H1 (cell line): ENCODE data around the gene FN3KRP.

Experiments used
- FOSL1 ChIP-seq: IDR thresholded peaks from 2 replicates; pipeline ENCODE4 v1.6.1; 2011; ENCODE audit warnings: mild to moderate bottlenecking, low read depth, low read length, moderate library complexity; ENCODE audit not compliant: insufficient read depth
- POLR2AphosphoS5 ChIP-seq: IDR thresholded peaks from 2 replicates; pipeline ENCODE4 v1.6.1; 2011; ENCODE audit warnings: low read depth, low read length
- TF ChIP-seq, protein P1 (sequence below), 3 experiments: IDR thresholded peaks; 1 replicate in 2 of 3; 2 replicates in 1 of 3; pipeline versions ENCODE4 v1.5.1 to v1.6.1; 2011; ENCODE audit warnings: low read length in 3 of 3, mild to moderate bottlenecking in 3 of 3, inconsistent platforms in 2 of 3, low read depth in 1 of 3, moderate library complexity in 1 of 3; ENCODE audit not compliant: insufficient read depth in 1 of 3; ENCODE audit errors: control extremely low read depth in 1 of 3

DNA sequence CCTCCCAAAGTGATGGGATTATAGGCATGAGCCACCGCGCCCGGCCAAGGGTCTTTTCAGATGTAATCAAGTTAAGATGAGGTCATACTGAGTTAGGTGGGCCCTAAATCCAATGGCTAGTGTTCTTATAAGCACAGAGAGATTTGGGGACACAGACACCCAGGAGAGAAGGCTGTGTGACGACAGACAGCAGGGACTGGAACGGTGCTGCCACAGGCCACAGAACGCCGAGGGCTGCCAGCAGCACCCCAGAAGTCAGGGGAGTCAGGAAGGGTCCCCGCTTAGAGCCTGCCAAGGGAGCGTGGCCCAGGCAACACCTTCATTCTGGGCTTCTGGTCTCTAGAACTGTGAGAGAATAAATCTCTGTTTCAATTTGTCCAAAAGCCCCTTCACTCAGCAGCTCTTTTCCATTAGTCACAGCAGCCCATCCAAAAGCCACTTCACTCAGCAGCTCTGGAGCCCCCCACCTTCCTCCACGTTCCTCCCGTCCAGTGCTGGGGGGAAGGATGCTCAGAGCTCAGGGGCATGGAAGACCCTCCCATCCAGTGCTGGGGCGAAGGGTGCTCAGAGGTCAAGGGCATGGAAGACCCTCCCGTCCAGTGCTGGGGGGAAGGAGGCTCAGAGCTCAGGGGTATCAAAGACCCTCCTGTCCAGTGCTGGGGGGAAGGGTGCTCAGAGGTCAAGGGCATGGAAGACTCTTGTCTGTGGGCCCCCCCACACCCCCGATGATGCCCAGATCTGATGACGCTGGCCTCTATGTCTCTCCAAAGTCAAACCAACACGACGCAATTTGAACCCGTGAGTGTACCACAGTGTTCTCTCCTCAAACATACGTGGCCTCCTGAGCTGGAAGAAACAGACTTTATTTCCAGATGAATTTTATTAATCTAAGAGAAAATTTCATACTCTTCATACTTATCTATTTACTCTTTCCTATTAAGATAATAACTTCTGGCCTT, 29.9 kb upstream of the FN3KRP start:
- TF ChIP-seq, protein P1, sequence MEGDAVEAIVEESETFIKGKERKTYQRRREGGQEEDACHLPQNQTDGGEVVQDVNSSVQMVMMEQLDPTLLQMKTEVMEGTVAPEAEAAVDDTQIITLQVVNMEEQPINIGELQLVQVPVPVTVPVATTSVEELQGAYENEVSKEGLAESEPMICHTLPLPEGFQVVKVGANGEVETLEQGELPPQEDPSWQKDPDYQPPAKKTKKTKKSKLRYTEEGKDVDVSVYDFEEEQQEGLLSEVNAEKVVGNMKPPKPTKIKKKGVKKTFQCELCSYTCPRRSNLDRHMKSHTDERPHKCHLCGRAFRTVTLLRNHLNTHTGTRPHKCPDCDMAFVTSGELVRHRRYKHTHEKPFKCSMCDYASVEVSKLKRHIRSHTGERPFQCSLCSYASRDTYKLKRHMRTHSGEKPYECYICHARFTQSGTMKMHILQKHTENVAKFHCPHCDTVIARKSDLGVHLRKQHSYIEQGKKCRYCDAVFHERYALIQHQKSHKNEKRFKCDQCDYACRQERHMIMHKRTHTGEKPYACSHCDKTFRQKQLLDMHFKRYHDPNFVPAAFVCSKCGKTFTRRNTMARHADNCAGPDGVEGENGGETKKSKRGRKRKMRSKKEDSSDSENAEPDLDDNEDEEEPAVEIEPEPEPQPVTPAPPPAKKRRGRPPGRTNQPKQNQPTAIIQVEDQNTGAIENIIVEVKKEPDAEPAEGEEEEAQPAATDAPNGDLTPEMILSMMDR (IDR thresholded peaks at IDR 0.05; ENCODE audit: control extremely low read depth in 1 of 3, insufficient read depth in 1 of 3, low read depth in 1 of 3, low read length in 3 of 3), result no peak
- TF ChIP-seq POLR2AphosphoS5, result no peak
- no peak for TF ChIP-seq FOSL1
